ENCODE measurements around the gene HERC2.

HERC2 gene

GRCh38 chr15:28093752-28094535 lies 228.0 kb downstream of the HERC2 start:
- peaks cover 14% of the 10 kb centered on the region for H3K4me1 ChIP-seq (ENCODE audit: control insufficient read depth, insufficient read depth, low read length)
- peak overlapping the region; percentile 39 for H3K4me3 ChIP-seq (ENCODE audit: insufficient read depth, low read depth, low read length)
- H3K36me3 ChIP-seq (ENCODE audit: control insufficient read depth, insufficient read depth, low read length) = no peaks in the 10 kb centered on the region
- H3K9me3 ChIP-seq (ENCODE audit: control insufficient read depth, low read length) = no peaks in the 10 kb centered on the region
- 46 to 55% methylated on average over 20 of the region's 20 CpGs for WGBS, 2 experiments
- H3K27me3 ChIP-seq (ENCODE audit: control insufficient read depth, insufficient read depth, low read length, poor library complexity, severe bottlenecking) = peaks cover 66% of the 10 kb centered on the region
- no peak overlapping the region for H3K27ac ChIP-seq (ENCODE audit: insufficient read depth, low read depth, low read length, poor library complexity, severe bottlenecking)

GRCh38 chr15:28091313-28091712 lies 230.7 kb downstream of the HERC2 start:
- Histone ChIP-seq H3K36me3 (ENCODE audit: control insufficient read depth, insufficient read depth, low read length) (no peaks in the 10 kb centered on the region), H3K4me1 (ENCODE audit: control insufficient read depth, insufficient read depth, low read length) (peaks cover 2% of the 10 kb centered on the region), H3K4me3 (ENCODE audit: insufficient read depth, low read depth, low read length) (no peak overlapping the region), H3K27ac (ENCODE audit: insufficient read depth, low read depth, low read length, poor library complexity, severe bottlenecking) (no peak overlapping the region), H3K9me3 (ENCODE audit: control insufficient read depth, low read length) (no peaks in the 10 kb centered on the region), H3K27me3 (ENCODE audit: control insufficient read depth, insufficient read depth, low read length, poor library complexity, severe bottlenecking) (peaks cover 40% of the 10 kb centered on the region)
- 74 to 87% methylated on average over 2 of the region's 2 CpGs for WGBS, 2 experiments

- Histone ChIP-seq H3K27ac (ENCODE audit: insufficient read depth, low read depth, low read length, poor library complexity, severe bottlenecking) (no peak overlapping the region), H3K36me3 (ENCODE audit: control insufficient read depth, insufficient read depth, low read length) (no peaks in the 10 kb centered on the region), H3K27me3 (ENCODE audit: control insufficient read depth, insufficient read depth, low read length, poor library complexity, severe bottlenecking) (no peaks in the 10 kb centered on the region), H3K4me1 (ENCODE audit: control insufficient read depth, insufficient read depth, low read length) (no peaks in the 10 kb centered on the region), H3K9me3 (ENCODE audit: control insufficient read depth, low read length) (no peaks in the 10 kb centered on the region), H3K4me3 (ENCODE audit: insufficient read depth, low read depth, low read length) (no peak overlapping the region)
- 21 to 27% methylated on average over 1 to 2 of the region's 2 CpGs for WGBS, 2 experiments
Observed at GRCh38 chr15:28086175-28086703, 235.7 kb downstream of the HERC2 start.

GRCh38 chr15:28085489-28086174 lies 236.3 kb downstream of the HERC2 start:
- WGBS, 2 experiments = 82 to 87% methylated on average over 4 of the region's 4 CpGs

GRCh38 chr15:28084547-28084946 lies 237.4 kb downstream of the HERC2 start:
- H3K36me3 ChIP-seq (ENCODE audit: control insufficient read depth, insufficient read depth, low read length) = no peaks in the 10 kb centered on the region
- no peaks in the 10 kb centered on the region for H3K27me3 ChIP-seq (ENCODE audit: control insufficient read depth, insufficient read depth, low read length, poor library complexity, severe bottlenecking)
- no peaks in the 10 kb centered on the region for H3K9me3 ChIP-seq (ENCODE audit: control insufficient read depth, low read length)
- no peaks in the 10 kb centered on the region for H3K4me1 ChIP-seq (ENCODE audit: control insufficient read depth, insufficient read depth, low read length)
- H3K4me3 ChIP-seq (ENCODE audit: insufficient read depth, low read depth, low read length) = no peak overlapping the region
- no peak overlapping the region for H3K27ac ChIP-seq (ENCODE audit: insufficient read depth, low read depth, low read length, poor library complexity, severe bottlenecking)
- 94% methylated on average over 3 of the region's 3 CpGs for WGBS, 2 experiments

More at GRCh38 chr15:28085489-28086174, 236.3 kb downstream of the HERC2 start:
- Histone ChIP-seq H3K27ac (ENCODE audit: insufficient read depth, low read depth, low read length, poor library complexity, severe bottlenecking) (no peak overlapping the region), H3K4me1 (ENCODE audit: control insufficient read depth, insufficient read depth, low read length) (no peaks in the 10 kb centered on the region), H3K4me3 (ENCODE audit: insufficient read depth, low read depth, low read length) (no peak overlapping the region), H3K27me3 (ENCODE audit: control insufficient read depth, insufficient read depth, low read length, poor library complexity, severe bottlenecking) (no peaks in the 10 kb centered on the region), H3K9me3 (ENCODE audit: control insufficient read depth, low read length) (no peaks in the 10 kb centered on the region), H3K36me3 (ENCODE audit: control insufficient read depth, insufficient read depth, low read length) (no peaks in the 10 kb centered on the region)

GRCh38 chr15:28082891-28083684 lies 238.9 kb downstream of the HERC2 start:
- no peak overlapping the region for H3K27ac ChIP-seq (ENCODE audit: insufficient read depth, low read depth, low read length, poor library complexity, severe bottlenecking)
- no peaks in the 10 kb centered on the region for H3K36me3 ChIP-seq (ENCODE audit: control insufficient read depth, insufficient read depth, low read length)
- WGBS, 2 experiments = 91 to 93% methylated on average over 11 of the region's 11 CpGs
- H3K4me3 ChIP-seq (ENCODE audit: insufficient read depth, low read depth, low read length) = no peak overlapping the region
- no peaks in the 10 kb centered on the region for H3K9me3 ChIP-seq (ENCODE audit: control insufficient read depth, low read length)
- no peaks in the 10 kb centered on the region for H3K4me1 ChIP-seq (ENCODE audit: control insufficient read depth, insufficient read depth, low read length)
- H3K27me3 ChIP-seq (ENCODE audit: control insufficient read depth, insufficient read depth, low read length, poor library complexity, severe bottlenecking) = no peaks in the 10 kb centered on the region

- H3K4me3 ChIP-seq (ENCODE audit: insufficient read depth, low read depth, low read length) = no peak overlapping the region
- no peaks in the 10 kb centered on the region for H3K36me3 ChIP-seq (ENCODE audit: control insufficient read depth, insufficient read depth, low read length)
- no peak overlapping the region for H3K27ac ChIP-seq (ENCODE audit: insufficient read depth, low read depth, low read length, poor library complexity, severe bottlenecking)
- 95 to 97% methylated on average over 20 of the region's 20 CpGs for WGBS, 2 experiments
- H3K4me1 ChIP-seq (ENCODE audit: control insufficient read depth, insufficient read depth, low read length) = no peaks in the 10 kb centered on the region
- no peaks in the 10 kb centered on the region for H3K27me3 ChIP-seq (ENCODE audit: control insufficient read depth, insufficient read depth, low read length, poor library complexity, severe bottlenecking)
- no peaks in the 10 kb centered on the region for H3K9me3 ChIP-seq (ENCODE audit: control insufficient read depth, low read length)
Observed at GRCh38 chr15:28081594-28081993, 240.4 kb downstream of the HERC2 start.

- H3K4me3 ChIP-seq (ENCODE audit: insufficient read depth, low read depth, low read length) = no peak overlapping the region
- H3K36me3 ChIP-seq (ENCODE audit: control insufficient read depth, insufficient read depth, low read length) = no peaks in the 10 kb centered on the region
- WGBS, 2 experiments = 34 to 49% methylated on average over 8 of the region's 8 CpGs
- H3K27ac ChIP-seq (ENCODE audit: insufficient read depth, low read depth, low read length, poor library complexity, severe bottlenecking) = no peak overlapping the region
- no peaks in the 10 kb centered on the region for H3K27me3 ChIP-seq (ENCODE audit: control insufficient read depth, insufficient read depth, low read length, poor library complexity, severe bottlenecking)
- H3K4me1 ChIP-seq (ENCODE audit: control insufficient read depth, insufficient read depth, low read length) = no peaks in the 10 kb centered on the region
- no peaks in the 10 kb centered on the region for H3K9me3 ChIP-seq (ENCODE audit: control insufficient read depth, low read length)
Observed at GRCh38 chr15:28080386-28080785, 241.6 kb downstream of the HERC2 start.

GRCh38 chr15:28079313-28079969 lies 242.5 kb downstream of the HERC2 start:
- Histone ChIP-seq H3K4me3 (ENCODE audit: insufficient read depth, low read depth, low read length) (no peak overlapping the region), H3K9me3 (ENCODE audit: control insufficient read depth, low read length) (no peaks in the 10 kb centered on the region), H3K4me1 (ENCODE audit: control insufficient read depth, insufficient read depth, low read length) (no peaks in the 10 kb centered on the region), H3K27ac (ENCODE audit: insufficient read depth, low read depth, low read length, poor library complexity, severe bottlenecking) (no peak overlapping the region), H3K36me3 (ENCODE audit: control insufficient read depth, insufficient read depth, low read length) (no peaks in the 10 kb centered on the region), H3K27me3 (ENCODE audit: control insufficient read depth, insufficient read depth, low read length, poor library complexity, severe bottlenecking) (no peaks in the 10 kb centered on the region)
- WGBS, 2 experiments = 90 to 92% methylated on average over 9 of the region's 9 CpGs

Measured in ectodermal cell (in vitro differentiated cells).